GM21825 (cell line): ENCODE data around the gene GCAT.
"Not testable (repeated sequence)": the region's sequence is repeated elsewhere in the genome, so short reads cannot be mapped to it uniquely, and the experiment has no call there.

ENCODE experiments used
- ATAC-seq: cut with Tn5 transposase; IDR thresholded peaks from one replicate; pipeline ENCODE4 v1.9.1; 2021; ENCODE audit warnings: mild to moderate bottlenecking, moderate library complexity; ENCODE audit not compliant: unreplicated experiment

GCAT gene

DNA sequence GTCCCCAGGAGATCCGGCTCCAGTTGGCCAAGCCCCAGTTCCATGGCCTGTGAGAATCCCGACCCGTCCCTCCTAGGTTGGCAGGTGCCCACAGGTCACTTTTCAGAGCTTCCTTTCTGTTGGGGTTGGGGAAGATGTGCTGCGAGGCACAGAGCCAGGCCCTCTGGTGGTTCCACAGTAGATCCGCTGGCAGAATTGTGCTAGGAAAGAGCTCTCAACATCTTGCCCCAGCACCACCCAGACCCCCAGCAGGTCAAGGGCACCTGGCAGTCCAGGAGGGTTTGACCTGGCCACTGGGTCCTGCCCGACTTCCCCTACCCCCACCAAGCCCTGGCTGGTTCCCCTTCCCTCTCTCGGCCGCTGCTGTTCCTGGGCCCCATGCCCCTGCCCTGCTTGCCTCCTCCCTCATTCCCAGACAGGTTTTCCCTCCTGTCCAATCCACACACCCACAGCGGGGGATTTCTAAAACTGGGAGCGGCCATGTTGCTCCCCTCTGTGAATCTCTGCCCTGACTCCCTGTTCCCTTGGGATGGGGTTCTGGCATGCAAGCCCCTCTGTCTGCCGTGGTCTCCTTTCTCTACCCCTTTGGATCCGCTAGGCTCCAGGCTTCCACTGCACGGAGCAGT lies 26.2 kb upstream of the GCAT start:
- no peak for ATAC-seq

DNA sequence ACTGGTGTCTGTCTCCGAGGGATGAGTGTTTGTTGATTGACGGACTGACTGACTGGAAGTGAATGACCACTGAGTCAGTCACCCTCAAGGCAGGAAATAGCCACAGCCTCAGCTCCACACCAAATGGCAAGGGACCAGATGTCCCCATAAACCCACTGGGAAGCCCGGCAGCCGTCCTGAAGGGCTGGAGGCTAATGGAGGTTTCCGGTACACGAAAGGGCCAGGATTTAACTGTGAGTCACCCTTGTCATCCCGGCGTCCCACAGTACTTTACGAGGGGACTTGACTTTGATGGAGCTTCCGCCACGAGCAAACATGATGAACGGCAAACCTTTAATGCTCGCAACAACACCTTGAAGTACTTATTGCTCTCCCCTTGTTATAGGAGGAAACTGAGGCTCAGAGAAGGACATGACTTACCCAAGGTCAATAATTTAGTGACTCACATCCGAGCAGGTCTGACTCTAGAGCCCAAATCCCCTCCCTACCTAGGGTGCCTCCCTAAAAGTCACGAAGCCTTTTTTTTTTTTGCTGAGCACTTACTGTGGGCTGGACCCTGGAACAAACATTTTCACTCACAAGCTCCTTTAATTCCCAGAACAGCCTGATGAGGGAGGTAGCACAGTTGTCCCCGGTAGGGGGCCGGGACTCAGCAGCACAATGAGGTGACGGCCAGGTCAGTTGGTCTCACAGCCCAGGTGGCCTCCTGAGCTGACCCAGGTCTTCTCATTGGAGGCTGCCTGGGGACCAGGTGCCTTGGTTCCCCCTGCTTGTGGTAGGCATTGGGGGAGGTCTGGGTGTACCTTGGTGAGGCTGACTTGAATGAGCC lies 25.2 kb upstream of the GCAT start:
- no peak for ATAC-seq

DNA sequence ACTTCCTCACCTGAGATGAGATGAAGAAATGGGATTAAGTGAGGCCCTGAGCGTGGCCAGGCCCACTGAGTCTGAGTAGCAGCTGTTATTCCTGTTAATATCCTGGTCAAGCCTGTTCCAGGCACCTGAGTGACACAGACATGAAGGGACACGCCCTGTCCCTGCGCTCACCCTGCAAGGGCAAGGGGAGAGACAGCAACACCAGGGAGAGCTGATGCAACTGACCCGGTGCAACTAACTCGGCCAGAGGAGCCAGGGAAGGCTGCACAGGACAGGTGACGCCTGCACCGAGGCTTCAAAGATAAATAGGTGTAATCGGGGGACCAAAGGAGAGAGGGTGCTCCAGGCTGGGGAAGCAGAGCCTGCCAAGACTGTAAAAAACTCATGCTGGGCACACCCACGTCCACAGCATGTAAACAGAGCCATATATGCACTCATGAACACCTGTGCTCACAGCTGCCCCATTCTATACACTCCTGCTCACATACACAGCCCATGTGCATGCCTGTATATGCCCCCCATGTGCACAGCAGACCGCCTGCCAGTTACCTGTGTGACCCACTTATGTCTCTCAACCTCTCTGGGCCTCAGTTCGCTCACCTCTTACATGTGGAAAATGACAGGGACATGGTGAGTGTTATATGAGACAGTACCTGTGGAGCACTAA lies 22.8 kb upstream of the GCAT start:
- no peak for ATAC-seq

DNA sequence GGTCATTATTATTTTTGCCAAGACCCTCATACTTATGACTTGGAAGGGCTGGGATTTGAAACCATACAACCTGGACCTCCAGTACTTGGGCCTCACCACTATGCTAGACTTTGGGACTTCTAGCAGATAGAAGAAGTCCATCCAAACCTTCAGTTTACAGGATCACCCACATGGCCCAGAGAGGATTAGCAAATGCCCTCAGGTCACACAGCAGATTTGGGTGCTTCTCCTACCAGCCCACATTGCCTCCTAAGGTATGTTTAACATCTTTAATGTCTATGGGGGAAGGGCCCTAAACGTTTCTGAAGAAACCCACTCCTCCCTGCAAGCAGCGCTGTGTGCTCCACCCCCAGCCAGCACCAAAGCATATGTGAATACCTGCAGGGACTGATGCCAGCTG lies 17.5 kb upstream of the GCAT start:
- ATAC-seq, result no peak

DNA sequence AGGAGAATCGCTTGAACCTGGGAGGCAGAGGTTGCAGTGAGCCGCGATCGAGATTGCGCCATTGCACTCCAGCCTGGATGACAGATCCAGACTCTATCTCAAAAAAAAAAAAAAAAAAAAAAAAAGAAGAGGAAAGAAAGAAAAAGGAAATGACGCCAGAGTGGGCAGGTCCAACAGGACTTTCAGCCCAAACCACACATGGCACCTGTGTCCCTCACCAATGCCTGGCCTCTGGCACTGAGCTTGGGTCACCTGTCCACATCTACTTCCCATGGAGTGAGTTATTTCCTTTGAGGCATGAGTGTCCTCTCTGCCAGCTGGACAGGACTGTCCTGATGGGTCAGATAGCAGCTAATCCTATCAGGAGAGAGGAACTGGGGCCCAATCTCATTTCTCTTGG lies 15.2 kb upstream of the GCAT start:
- ATAC-seq, result no peak

DNA sequence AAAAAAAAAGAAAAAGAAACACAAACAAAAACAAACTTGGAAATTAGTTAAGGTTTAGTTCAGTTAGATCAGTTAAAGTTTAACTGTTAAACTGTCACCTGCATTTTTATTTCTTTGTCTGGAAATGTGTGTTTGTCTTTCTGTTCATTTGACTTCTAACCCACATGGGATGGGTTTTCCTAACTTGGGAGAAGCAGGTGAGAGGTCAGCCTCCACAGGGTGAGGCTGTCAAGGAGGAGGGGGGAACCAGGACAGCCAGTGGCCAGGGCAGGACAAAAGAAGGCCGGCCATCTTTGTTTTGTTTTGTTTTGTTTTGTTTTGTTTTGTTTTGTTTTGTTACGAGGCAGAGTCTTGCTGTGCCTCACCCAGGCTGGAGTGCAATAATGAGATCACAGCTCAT lies 13.4 kb upstream of the GCAT start:
- ATAC-seq, result no peak

DNA sequence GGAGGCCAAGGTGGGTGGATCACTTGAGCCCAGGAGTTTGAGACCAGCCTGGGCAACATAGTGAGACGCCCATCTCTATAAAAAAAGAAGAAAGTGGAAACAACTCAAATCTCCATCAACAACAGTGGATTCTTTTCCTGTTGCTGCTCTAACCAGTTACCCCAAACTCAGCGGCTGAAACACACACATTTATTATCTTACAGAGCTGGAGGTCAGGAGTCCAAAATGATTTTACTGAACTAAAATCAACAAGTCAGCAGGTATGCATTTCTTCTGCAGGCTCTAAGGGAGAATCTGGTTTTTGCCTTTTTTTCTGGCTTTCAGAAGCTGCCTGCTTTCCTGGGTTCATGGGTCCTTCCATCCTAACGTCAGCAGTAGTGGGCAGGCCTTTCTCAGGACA lies 11.7 kb upstream of the GCAT start:
- no peak for ATAC-seq

DNA sequence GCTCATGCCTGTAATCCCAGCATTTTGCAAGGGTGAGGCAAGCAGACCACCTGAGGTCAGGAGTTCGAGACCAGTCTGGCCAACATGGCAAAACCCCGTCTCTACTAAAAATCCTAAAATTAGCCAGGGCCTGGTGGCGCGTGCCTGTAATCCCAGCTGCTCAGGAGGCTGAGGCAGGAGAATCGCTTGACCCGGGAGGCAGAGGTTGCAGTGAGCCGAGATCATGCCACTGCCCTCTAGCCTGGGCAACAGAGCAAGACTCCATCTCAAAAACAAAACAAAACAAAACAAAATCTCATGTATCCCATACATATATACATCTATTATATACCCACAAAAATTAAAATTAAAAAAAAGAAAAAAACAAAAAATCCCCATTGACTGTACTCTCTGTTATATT lies 10.5 kb upstream of the GCAT start:
- ATAC-seq, result not testable (repeated sequence)

DNA sequence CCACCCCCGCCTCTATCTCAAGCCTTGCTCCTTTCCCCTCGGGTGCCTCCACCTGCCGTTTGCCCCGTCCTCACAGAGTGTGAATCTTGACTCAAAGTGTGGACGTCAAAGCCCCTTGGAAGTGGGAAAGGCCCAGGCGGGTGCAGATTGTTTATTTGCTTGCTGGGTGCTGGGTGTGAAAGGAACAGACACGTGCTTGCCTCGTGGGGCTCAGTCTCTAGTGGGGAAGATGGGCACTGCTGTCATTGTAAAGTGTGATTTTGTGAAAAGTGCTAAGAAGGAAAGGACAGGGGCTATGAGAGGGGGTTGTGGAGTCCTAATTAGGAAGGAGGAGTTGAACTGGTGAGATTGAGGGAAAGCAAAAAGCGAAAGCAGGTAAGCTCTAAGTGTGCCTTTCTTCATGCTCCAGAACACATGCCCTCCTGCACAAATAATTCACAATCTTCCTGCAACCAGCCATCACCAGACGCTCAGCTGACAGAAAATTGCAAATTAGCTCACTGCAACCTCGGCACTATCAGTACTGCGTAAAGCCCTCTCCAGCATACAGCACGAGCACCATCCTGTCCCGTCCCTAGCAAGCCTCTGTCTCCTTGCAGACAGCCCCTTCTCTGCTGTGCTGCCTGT lies 9.7 kb upstream of the GCAT start:
- ATAC-seq, result no peak

DNA sequence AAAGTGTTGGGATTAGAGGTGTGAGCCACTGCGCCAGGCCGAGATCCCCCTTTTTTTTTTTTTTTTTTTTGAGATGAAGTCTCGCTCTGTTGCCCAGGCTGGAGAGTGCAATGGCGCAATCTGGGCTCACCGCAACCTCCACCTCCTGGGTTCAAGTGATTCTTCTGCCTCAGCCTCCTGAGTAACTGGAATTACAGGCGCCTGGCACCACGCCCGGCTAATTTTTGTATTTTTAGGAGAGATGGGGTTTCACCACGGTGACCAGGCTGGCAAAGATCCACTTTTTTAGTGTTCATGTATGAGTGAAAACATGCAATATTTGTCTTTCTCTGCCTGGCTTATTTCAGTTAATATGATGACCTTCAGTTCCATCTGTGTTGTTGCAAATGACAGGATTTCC lies 7.8 kb upstream of the GCAT start:
- not testable (repeated sequence) for ATAC-seq

DNA sequence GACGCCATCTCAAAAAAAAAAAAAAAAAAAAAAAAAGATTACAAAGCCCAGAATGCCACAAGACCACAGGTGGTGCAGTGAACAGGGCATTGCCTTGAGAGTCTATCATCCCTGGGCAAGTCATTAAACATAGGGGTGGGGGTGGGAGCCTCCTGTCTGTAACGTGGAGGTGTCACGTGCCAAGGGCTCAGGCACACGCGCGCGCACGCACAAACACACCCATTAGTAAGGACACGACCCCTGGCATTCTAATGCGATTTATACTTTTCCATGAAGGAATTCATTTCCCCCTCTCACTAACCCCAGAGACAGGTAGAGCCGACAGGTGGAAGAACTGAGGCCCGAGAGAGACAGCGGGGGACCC lies 5.8 kb upstream of the GCAT start:
- ATAC-seq, result no peak

DNA sequence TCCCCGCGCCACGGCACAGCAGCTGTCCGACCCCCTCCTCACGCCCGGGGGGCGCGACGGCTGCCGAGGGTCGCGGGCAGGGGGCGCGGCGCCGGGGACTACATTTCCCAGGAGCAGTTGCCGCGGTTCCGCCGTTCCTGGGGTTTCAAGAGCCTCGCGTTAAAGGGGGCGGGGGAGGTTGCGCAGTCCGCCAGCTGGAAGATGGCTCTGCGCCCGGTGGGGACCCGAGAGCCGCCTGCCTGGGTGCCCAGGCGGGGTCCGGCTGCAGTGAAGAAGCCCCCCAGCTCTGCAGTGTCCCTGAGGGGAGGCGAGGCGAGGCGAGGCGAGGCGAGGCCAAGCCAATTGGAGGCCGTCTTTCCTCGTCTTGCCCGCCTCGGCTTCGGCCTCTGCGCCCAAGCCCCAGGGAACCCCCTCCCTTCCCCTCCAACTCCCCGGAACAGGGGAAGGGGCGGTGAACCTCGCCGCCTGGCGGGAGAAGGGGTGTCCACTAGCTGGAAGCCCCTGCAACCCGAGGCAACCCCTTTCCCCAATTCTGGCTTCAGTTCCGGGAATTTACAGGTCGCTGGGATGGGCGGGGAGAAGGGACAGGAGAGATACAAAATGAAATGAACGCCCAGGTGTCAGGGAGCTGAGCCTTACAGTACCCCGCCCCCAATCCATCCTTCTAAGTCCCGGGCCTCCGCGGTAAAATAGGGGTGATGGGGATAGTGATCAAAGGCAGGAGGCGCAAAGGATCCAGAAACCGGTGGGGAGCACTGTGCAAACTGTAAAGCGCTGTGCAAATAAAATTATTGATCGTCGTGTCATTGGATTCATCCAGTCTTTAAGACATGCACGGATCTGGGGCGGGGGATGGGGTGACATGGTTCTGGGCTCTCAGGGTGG lies 5.2 kb upstream of the GCAT start:
- ATAC-seq, result no peak

DNA sequence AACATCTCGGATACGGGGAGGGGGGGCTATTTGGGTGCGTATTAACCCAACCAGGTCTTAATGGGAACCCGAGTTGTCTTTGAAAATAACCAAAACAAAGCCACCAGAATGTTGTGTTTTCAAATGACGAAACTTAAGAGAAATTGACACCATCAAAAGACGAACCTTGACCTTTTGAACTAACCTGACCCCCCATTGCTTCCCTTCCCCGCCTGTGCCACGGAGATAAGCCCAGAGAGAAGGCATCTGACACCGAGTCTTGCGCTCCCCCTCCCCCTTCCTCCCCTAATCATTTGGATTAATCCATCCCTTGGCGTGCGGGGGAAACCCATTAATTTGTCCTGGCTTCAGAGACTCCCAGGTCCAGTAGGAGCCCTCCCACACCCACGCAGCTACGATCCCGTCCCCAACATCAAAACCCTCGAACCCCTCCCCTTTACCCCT lies 4.5 kb upstream of the GCAT start:
- no peak for ATAC-seq

DNA sequence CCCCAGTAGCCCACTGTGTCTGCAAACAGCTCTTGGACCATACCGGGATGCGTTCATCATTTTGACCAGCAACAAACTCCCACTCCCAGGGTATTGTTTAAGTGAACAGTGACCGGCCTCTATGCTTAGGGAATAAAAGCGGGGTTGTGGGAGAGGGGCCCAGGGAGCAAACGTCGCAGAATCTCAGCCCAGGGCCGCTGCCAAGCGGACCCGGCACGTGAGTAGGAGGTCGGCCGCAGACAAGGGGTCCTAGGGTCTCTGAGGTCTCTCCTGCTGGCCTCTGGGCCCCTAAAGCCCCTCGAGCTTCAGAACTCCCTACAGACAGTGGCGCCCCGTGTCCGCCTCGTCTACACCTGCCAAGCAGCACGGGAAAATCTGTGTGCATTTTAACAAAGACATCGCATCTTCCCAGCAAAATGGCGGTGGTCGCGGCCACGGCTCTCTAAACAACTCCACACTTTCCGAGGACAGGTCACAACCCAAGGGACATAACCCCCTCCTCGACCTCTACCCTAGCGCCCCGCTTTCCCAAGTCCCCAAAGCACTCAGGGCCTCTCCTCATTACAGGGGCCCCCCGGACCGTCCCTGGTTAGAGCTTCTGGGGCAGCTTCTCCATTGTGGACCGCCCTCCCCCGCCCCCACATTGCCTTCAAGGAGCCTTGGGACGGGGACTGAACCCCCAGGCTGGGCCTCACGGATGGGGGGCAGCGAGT lies 3.9 kb upstream of the GCAT start:
- no peak for ATAC-seq

DNA sequence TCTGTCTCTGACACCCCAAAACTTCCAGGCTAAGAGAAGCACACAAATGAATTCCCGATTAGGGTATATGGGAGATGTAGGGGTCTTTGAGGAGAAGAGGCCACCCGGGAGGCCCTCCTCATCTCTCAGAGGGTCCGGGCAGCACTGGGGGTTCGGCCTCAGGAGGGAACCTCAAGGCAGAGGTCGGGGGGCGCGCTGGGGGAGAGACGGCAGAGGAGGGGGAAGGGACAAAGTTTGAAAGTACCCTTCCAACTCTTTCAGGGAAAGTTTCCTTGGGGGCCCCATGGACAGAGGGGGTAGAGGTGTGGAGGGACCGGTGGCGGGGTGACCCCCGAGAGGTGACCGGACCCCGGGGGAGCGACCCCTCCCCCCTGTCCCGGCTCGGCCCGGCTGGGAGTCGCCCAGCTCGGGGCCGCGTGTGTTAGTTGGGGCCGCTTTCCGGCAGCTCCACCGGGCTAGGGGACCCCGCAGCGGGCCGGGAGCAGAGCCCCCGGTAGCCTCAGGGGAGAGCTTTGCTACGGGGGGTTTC lies 3.3 kb upstream of the GCAT start:
- ATAC-seq, result no peak

DNA sequence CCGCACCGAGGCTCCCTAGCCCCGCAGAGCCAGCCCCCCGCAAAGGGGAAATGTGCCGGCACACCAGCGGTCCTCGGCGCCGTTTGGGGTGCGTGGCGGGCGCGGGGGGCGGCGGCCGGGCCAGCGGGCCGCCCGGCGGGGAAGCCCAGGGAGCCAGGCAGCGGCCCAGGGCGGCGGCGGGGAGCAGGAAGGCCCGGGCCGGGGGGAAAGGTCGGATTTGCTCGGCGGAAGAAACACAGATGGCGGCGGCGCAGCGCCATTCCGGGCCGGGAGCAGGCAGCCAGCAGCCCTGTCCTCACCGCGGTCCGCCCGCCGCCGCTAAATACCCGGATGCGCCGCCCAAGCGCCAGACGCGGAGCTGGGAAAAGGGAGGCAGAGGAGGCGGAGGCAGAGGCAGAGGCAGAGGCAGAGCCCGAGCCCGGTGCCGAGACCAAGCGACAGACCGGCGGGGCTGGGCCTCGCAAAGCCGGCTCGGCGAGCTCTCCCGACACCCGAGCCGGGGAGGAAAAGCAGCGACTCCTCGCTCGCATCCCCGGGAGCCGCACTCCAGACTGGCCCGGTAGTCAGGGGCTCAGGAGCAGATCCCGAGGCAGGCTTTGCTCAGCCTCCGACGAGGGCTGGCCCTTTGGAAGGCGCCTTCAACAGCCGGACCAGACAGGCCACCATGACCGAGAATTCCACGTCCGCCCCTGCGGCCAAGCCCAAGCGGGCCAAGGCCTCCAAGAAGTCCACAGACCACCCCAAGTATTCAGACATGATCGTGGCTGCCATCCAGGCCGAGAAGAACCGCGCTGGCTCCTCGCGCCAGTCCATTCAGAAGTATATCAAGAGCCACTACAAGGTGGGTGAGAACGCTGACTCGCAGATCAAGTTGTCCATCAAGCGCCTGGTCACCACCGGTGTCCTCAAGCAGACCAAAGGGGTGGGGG lies 2.6 kb upstream of the GCAT start:
- ATAC-seq, result no peak

DNA sequence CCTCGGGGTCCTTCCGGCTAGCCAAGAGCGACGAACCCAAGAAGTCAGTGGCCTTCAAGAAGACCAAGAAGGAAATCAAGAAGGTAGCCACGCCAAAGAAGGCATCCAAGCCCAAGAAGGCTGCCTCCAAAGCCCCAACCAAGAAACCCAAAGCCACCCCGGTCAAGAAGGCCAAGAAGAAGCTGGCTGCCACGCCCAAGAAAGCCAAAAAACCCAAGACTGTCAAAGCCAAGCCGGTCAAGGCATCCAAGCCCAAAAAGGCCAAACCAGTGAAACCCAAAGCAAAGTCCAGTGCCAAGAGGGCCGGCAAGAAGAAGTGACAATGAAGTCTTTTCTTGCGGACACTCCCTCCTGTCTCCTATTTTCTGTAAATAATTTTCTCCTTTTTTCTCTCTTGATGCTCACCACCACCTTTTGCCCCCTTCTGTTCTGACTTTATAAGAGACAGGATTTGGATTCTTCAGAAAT lies 1.9 kb upstream of the GCAT start:
- no peak for ATAC-seq
